ENCODE measurements around the gene TUSC2. TPM values are rescaled to one million over a fixed set of nuclear protein-coding genes. Genes with fewer than 3 reads are reported as not detected.

TUSC2 gene
- total and polyA plus RNA-seq, 12 donors = 23.7 to 59.1 (median 27.0) TPM

- no peak for TF ChIP-seq CTCF (IDR thresholded peaks at IDR 0.05)
- H3K4me3 ChIP-seq = peak overlapping the region in 9 of 10 donors; percentile 16 to 82 (median 63)
- no peaks in the 10 kb centered on the region for H3K27me3 ChIP-seq
- no peak for DNase-seq
- peaks cover 22 to 59% (median 52%) of the 10 kb centered on the region in 9 donors for H3K4me1 ChIP-seq
- intact Hi-C loops (cut with DNase I) = loop anchor here in 2 of 10 donors (2.0 to 5.0 kb wide), 2 partner anchors 20 to 37 kb away; no protein-coding TSS in a partner anchor
- H3K27ac ChIP-seq = peak overlapping the region; percentile 66 to 95 (median 94)
- 87 to 91% methylated on average over 6 of the region's 6 CpGs for WGBS, 2 donors
- H3K36me3 ChIP-seq = peaks cover 0 to 22% (median 0%) of the 10 kb centered on the region in 9 donors
- no peaks in the 10 kb centered on the region for H3K9me3 ChIP-seq
- ATAC-seq = no peak
Observed at GRCh38 chr3:50300681-50301254, 27.3 kb downstream of the TUSC2 start.

- no peak for TF ChIP-seq CTCF (IDR thresholded peaks at IDR 0.05)
- peak overlapping the region; percentile 66 to 95 (median 94) for H3K27ac ChIP-seq
- H3K9me3 ChIP-seq = no peaks in the 10 kb centered on the region
- intact Hi-C loops (cut with DNase I) = loop anchor here in 2 of 10 donors (2.0 to 5.0 kb wide), 2 partner anchors 21 to 37 kb away; no protein-coding TSS in a partner anchor
- peak overlapping the region; percentile 16 to 82 (median 57) for H3K4me3 ChIP-seq
- no peaks in the 10 kb centered on the region for H3K27me3 ChIP-seq
- DNase-seq (no peak), ATAC-seq (no peak)
- peaks cover 22 to 59% (median 52%) of the 10 kb centered on the region in 9 donors for H3K4me1 ChIP-seq
- 45 to 51% methylated on average over 12 of the region's 12 CpGs for WGBS, 2 donors
- H3K36me3 ChIP-seq = peaks cover 0 to 22% (median 0%) of the 10 kb centered on the region in 9 donors
Observed at GRCh38 chr3:50299929-50300680, 27.9 kb downstream of the TUSC2 start.

GRCh38 chr3:50299638-50299928 is 28.4 kb downstream of the TUSC2 start:
- peaks cover 22 to 59% (median 52%) of the 10 kb centered on the region in 9 donors for H3K4me1 ChIP-seq
- H3K36me3 ChIP-seq = peaks cover 0 to 22% (median 0%) of the 10 kb centered on the region in 9 donors
- no peaks in the 10 kb centered on the region for H3K27me3 ChIP-seq
- H3K9me3 ChIP-seq = no peaks in the 10 kb centered on the region
- WGBS, 2 donors = 0 to 1% methylated on average over 12 of the region's 12 CpGs
- no peak for TF ChIP-seq CTCF (IDR thresholded peaks at IDR 0.05)
- H3K27ac ChIP-seq = peak overlapping the region; percentile 66 to 95 (median 94)
- ATAC-seq (no peak), DNase-seq (no peak)
- intact Hi-C loops (cut with DNase I) = no loop called here
- peak overlapping the region; percentile 16 to 82 (median 57) for H3K4me3 ChIP-seq

GRCh38 chr3:50298836-50299637 is 29.0 kb downstream of the TUSC2 start, which contains the start of the genes HYAL3 and NAA80:
HYAL3 (minus strand) TSS chr3:50299405; CDS start chr3:50295602, 3,803 bp downstream.
NAA80 (minus strand) TSS chr3:50299405; CDS start chr3:50297463, 1,942 bp downstream.
- 0 to 1% methylated on average over 61 of the region's 61 CpGs for WGBS, 2 donors

More at GRCh38 chr3:50298836-50299637, 29.0 kb downstream of the TUSC2 start, which contains the start of the genes HYAL3 and NAA80:
- H3K4me1 ChIP-seq = peaks cover 22 to 59% (median 52%) of the 10 kb centered on the region in 9 donors
- H3K9me3 ChIP-seq = no peaks in the 10 kb centered on the region
- ATAC-seq (peak; percentile 86 to 91 (median 90)), DNase-seq (peak; percentile 99 to 100)
- peak in 8 of 9 donors; percentile 16 to 52 (median 42) for TF ChIP-seq CTCF (IDR thresholded peaks at IDR 0.05)
- no peaks in the 10 kb centered on the region for H3K27me3 ChIP-seq
- peak within 1 kb of the TSS; percentile 87 to 96 (median 95) for H3K27ac ChIP-seq
- intact Hi-C loops (cut with DNase I) = no loop called here
- peaks cover 0 to 22% (median 0%) of the 10 kb centered on the region in 9 donors for H3K36me3 ChIP-seq
- H3K4me3 ChIP-seq = peak within 1 kb of the TSS; percentile 52 to 82 (median 68)
